Tibial nerve (tissue), 4 donors: Measurements from ENCODE around the gene ATXN7L1.

ENCODE experiments used
- EP300 ChIP-seq, 2 donors: sonication (generic); formaldehyde crosslinking; IDR thresholded peaks; one replicate each; pipeline ENCODE4 v1.6.1; 2017; ENCODE audit warnings: antibody characterized with exemption in 2 of 2, mild to moderate bottlenecking in 1 of 2
- POLR2A ChIP-seq, 2 donors: fragments of 450-650 bp; IDR thresholded peaks; one replicate each; pipeline ENCODE4 v1.6.1; 2017; ENCODE audit warnings: antibody characterized with exemption in 2 of 2, mild to moderate bottlenecking in 2 of 2, moderate library complexity in 2 of 2
- TF ChIP-seq, protein P1 (sequence below), 5 experiments: fragments of 200-600 bp in 3 of 5; fragments of 450-650 bp in 2 of 5; sonication (generic) in 3 of 5; IDR thresholded peaks; one replicate each; pipeline ENCODE4 v1.5.1; 2016 to 2019; ENCODE audit warnings: antibody characterized with exemption in 5 of 5, mild to moderate bottlenecking in 3 of 5, moderate library complexity in 2 of 5

DNA sequence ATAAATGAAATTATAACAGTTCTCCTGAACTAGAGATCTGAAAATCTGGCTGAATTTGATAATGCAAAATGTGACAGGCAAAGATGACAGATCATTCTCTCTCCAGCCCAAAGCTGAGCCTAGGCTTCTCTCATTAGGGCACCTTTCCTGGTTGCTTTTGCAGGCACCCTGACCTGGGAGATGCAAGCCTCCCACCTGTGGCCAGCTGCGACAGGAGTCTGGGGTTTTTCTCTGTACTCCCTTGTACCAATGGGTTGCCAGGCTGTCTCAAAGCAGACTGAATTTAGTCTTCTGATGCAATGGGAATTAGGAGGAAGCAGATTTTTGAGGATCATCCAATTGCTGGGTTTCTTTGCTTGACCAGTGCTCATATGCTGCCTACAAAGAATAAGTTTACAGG, 210.1 kb downstream of the ATXN7L1 start:
- TF ChIP-seq, protein P1, sequence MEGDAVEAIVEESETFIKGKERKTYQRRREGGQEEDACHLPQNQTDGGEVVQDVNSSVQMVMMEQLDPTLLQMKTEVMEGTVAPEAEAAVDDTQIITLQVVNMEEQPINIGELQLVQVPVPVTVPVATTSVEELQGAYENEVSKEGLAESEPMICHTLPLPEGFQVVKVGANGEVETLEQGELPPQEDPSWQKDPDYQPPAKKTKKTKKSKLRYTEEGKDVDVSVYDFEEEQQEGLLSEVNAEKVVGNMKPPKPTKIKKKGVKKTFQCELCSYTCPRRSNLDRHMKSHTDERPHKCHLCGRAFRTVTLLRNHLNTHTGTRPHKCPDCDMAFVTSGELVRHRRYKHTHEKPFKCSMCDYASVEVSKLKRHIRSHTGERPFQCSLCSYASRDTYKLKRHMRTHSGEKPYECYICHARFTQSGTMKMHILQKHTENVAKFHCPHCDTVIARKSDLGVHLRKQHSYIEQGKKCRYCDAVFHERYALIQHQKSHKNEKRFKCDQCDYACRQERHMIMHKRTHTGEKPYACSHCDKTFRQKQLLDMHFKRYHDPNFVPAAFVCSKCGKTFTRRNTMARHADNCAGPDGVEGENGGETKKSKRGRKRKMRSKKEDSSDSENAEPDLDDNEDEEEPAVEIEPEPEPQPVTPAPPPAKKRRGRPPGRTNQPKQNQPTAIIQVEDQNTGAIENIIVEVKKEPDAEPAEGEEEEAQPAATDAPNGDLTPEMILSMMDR (IDR thresholded peaks at IDR 0.05) = no peak
- TF ChIP-seq POLR2A (IDR thresholded peaks at IDR 0.05) (no peak), EP300 (IDR thresholded peaks at IDR 0.05) (no peak)
